ENCODE results near the gene RGS6.

GRCh38 chr14:72311116-72311515, 378.9 kb downstream of the RGS6 start:
- TF ChIP-seq POLR2AphosphoS5 (IDR thresholded peaks at IDR 0.05; ENCODE audit: low read depth, low read length) (no peak), POLR2A (IDR thresholded peaks at IDR 0.05; ENCODE audit: low read depth, low read length) (no peak)

All from GM12892 (cell line).